Measurements from ENCODE around the gene ADAMTS8. TPM values are rescaled to one million over a fixed set of nuclear protein-coding genes. Genes with fewer than 3 reads are reported as not detected.

ADAMTS8 gene
- total RNA-seq, 1 experiment from 2014 or later: not detected

DNA sequence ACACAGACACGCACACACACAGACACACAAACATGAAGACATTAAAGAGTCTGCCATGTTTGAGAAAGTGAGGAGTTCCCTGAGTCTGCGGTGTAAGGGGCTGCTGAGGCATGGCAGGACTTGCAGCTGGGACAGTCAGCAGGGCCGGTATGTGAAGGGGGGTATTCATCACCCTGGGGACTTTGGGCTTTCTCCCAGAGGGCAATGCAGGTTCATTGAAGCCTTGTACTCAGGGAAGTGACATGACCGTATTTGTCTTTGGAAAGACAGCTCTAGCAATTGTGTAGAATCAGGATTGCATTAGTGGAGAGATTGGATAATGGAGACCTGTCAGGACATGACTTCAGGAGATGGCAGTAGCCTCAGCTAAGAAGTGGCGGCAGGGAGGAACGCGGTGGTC lies 9.4 kb upstream of the ADAMTS8 start:
- no peak for DNase-seq
- CTCF ChIA-PET: no interaction called here
- Mint-ChIP-seq H3K4me1 (ENCODE audit: low read depth, unreplicated experiment) (no peaks in the 10 kb centered on the region), H3K36me3 (ENCODE audit: insufficient read depth, unreplicated experiment) (no peaks in the 10 kb centered on the region), H3K27ac (ENCODE audit: unreplicated experiment) (no peak overlapping the region), H3K27me3 (ENCODE audit: unreplicated experiment) (peaks cover 36% of the 10 kb centered on the region), H3K4me3 (ENCODE audit: low read depth, unreplicated experiment) (no peak overlapping the region), H3K9me3 (ENCODE audit: low read depth, unreplicated experiment) (no peaks in the 10 kb centered on the region)
- TF ChIP-seq, protein P1, sequence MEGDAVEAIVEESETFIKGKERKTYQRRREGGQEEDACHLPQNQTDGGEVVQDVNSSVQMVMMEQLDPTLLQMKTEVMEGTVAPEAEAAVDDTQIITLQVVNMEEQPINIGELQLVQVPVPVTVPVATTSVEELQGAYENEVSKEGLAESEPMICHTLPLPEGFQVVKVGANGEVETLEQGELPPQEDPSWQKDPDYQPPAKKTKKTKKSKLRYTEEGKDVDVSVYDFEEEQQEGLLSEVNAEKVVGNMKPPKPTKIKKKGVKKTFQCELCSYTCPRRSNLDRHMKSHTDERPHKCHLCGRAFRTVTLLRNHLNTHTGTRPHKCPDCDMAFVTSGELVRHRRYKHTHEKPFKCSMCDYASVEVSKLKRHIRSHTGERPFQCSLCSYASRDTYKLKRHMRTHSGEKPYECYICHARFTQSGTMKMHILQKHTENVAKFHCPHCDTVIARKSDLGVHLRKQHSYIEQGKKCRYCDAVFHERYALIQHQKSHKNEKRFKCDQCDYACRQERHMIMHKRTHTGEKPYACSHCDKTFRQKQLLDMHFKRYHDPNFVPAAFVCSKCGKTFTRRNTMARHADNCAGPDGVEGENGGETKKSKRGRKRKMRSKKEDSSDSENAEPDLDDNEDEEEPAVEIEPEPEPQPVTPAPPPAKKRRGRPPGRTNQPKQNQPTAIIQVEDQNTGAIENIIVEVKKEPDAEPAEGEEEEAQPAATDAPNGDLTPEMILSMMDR (IDR thresholded peaks at IDR 0.05; ENCODE audit: unreplicated experiment): no peak
- intact Hi-C loops (cut with micrococcal nuclease; ENCODE audit: unreplicated experiment): no loop called here
- no TSS peak for BruUV-seq (replicated peaks)

DNA sequence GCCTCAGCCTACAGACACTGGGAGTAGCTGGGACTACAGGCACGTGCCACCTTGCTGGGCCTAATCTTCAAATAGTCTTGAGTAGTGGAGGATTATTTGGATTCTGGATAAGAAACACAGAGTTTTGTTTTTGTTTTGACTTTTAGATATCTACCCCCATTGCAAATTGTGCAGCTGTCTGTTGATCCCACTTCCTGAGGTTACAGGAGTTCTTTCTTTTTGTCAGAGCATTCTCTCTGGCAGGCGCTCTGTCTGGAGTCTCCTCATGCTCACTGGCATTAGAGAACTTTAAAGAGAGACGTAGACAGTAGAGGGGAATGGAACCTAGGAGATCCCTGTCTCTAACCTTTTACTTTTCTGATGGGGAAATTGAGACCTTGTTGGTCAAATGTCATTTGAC lies 7.8 kb upstream of the ADAMTS8 start:
- CTCF ChIA-PET: interaction anchor here (1.6 kb wide), 1 partner anchor 388 kb away, joined by 4 read pairs; no protein-coding TSS in a partner anchor
- BruUV-seq (replicated peaks): no TSS peak
- Mint-ChIP-seq H3K9me3 (ENCODE audit: low read depth, unreplicated experiment) (no peaks in the 10 kb centered on the region), H3K27me3 (ENCODE audit: unreplicated experiment) (peaks cover 36% of the 10 kb centered on the region), H3K4me1 (ENCODE audit: low read depth, unreplicated experiment) (no peaks in the 10 kb centered on the region), H3K4me3 (ENCODE audit: low read depth, unreplicated experiment) (no peak overlapping the region), H3K27ac (ENCODE audit: unreplicated experiment) (no peak overlapping the region), H3K36me3 (ENCODE audit: insufficient read depth, unreplicated experiment) (no peaks in the 10 kb centered on the region)
- DNase-seq: no peak
- intact Hi-C loops (cut with micrococcal nuclease; ENCODE audit: unreplicated experiment): no loop called here
- TF ChIP-seq, protein P1 (IDR thresholded peaks at IDR 0.05; ENCODE audit: unreplicated experiment): no peak

DNA sequence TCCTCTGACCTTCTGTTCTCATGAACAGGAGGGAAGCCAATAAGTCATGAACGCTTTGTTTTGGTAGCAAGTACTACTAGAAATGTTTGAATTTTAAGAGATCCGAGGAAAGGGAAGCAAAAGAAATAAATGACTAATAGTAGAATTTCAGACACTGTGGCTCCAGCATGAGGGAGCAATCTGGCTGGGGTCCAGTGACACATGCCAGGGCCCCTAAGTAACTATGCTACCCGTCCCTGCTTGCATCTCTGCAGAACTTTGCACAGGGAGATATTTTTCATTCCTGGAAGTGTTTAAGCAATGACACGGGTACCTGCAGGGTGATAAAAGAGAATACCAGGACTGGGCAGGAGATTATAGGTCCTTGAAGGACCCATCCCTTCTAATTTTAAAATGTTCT lies 7.3 kb upstream of the ADAMTS8 start:
- no peaks in the 10 kb centered on the region for H3K36me3 Mint-ChIP-seq (ENCODE audit: insufficient read depth, unreplicated experiment)
- no peak overlapping the region for H3K4me3 Mint-ChIP-seq (ENCODE audit: low read depth, unreplicated experiment)
- H3K4me1 Mint-ChIP-seq (ENCODE audit: low read depth, unreplicated experiment): no peaks in the 10 kb centered on the region
- H3K27me3 Mint-ChIP-seq (ENCODE audit: unreplicated experiment): peaks cover 36% of the 10 kb centered on the region
- intact Hi-C loops (cut with micrococcal nuclease; ENCODE audit: unreplicated experiment): loop anchor here (1.0 kb wide), 1 partner anchor 393 kb away; no protein-coding TSS in a partner anchor
- H3K9me3 Mint-ChIP-seq (ENCODE audit: low read depth, unreplicated experiment): no peaks in the 10 kb centered on the region
- no peak for DNase-seq
- CTCF ChIA-PET: interaction anchor here (1.0 to 1.6 kb wide), 6 partner anchors 156 to 427 kb away, joined by 3 to 35 read pairs (median 5); no protein-coding TSS in a partner anchor
- H3K27ac Mint-ChIP-seq (ENCODE audit: unreplicated experiment): no peak overlapping the region
- TF ChIP-seq, protein P1 (IDR thresholded peaks at IDR 0.05; ENCODE audit: unreplicated experiment): no peak
- no TSS peak for BruUV-seq (replicated peaks)

DNA sequence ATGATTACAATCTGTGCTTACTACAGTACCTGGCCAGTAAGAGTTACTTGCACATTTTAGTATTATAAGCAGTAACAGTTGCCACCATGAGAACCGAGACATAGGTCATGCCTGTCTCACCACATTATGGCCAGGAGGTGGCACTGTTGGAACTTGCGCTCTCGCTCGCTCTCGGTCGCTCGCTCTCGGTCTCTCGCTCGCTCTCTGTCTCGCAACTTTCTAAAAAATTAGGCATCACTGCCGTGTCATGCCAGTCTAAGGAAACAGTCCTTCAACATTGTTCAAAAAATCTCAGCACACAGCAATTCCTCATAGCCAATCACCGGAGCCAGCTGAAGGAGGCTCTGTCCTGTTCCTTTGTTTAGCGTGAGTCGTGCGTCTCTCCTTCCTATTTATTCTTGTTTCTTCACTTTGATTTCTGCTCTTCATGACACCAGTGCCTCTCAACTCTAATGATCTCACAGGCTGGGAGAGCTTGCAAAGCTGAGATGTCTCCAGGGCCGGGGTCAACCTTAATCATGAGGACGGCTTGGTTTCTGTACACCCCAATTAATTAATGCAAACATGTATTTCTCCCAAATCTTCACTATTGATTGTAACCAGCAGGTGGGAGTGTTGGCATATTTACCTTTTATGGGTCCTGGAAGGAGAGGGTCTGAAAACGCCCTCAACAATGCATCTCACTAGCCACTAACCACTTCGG lies 6.3 kb upstream of the ADAMTS8 start:
- CTCF ChIA-PET: interaction anchor here (0.6 to 1.6 kb wide), 7 partner anchors 14 to 428 kb away, joined by 3 to 35 read pairs (median 4); partner anchors contain the start of gene ADAMTS15
- Mint-ChIP-seq H3K36me3 (ENCODE audit: insufficient read depth, unreplicated experiment) (no peaks in the 10 kb centered on the region), H3K9me3 (ENCODE audit: low read depth, unreplicated experiment) (no peaks in the 10 kb centered on the region), H3K27ac (ENCODE audit: unreplicated experiment) (no peak overlapping the region), H3K27me3 (ENCODE audit: unreplicated experiment) (peaks cover 35% of the 10 kb centered on the region), H3K4me1 (ENCODE audit: low read depth, unreplicated experiment) (no peaks in the 10 kb centered on the region), H3K4me3 (ENCODE audit: low read depth, unreplicated experiment) (no peak overlapping the region)
- DNase-seq: peak; percentile 64
- TF ChIP-seq, protein P1 (IDR thresholded peaks at IDR 0.05; ENCODE audit: unreplicated experiment): peak; percentile 53
- intact Hi-C loops (cut with micrococcal nuclease; ENCODE audit: unreplicated experiment): loop anchor here (1.0 to 5.0 kb wide), 3 partner anchors 394 to 428 kb away; no protein-coding TSS in a partner anchor
- BruUV-seq (replicated peaks): no TSS peak

Measured in Calu3 (cell line).